Nephron progenitor cell (in vitro differentiated cells): ENCODE measurements around the gene NAXD.

Source experiments
- DNase-seq: peaks from one replicate; pipeline ENCODE4 v3.0.0; 2021
- H3K27ac Mint-ChIP-seq: 2 replicates; pipeline ENCODE4 v1.8.0; 2021; ENCODE audit warnings: mild to moderate bottlenecking, moderate library complexity, mixed read lengths
- H3K27me3 Mint-ChIP-seq: 2 replicates; pipeline ENCODE4 v1.8.0; 2021; ENCODE audit warnings: mild to moderate bottlenecking, low read depth, mixed read lengths; ENCODE audit not compliant: poor library complexity
- H3K36me3 Mint-ChIP-seq: 2 replicates; pipeline ENCODE4 v1.8.0; 2021; ENCODE audit warnings: low read depth, mixed read lengths
- H3K4me1 Mint-ChIP-seq: 2 replicates; pipeline ENCODE4 v1.8.0; 2021; ENCODE audit warnings: mixed read lengths
- H3K4me3 Mint-ChIP-seq: 2 replicates; pipeline ENCODE4 v1.8.0; 2021; ENCODE audit warnings: mild to moderate bottlenecking, moderate library complexity, mixed read lengths
- H3K9me3 Mint-ChIP-seq: 2 replicates; pipeline ENCODE4 v1.8.0; 2021; ENCODE audit warnings: mild to moderate bottlenecking, moderate library complexity, mixed read lengths
- TF ChIP-seq, protein P1 (sequence below): fragments of 200-600 bp; sonication (generic); IDR thresholded peaks from 2 replicates; pipeline ENCODE4 v1.5.0; 2021; ENCODE audit warnings: antibody characterized with exemption

NAXD gene

DNA sequence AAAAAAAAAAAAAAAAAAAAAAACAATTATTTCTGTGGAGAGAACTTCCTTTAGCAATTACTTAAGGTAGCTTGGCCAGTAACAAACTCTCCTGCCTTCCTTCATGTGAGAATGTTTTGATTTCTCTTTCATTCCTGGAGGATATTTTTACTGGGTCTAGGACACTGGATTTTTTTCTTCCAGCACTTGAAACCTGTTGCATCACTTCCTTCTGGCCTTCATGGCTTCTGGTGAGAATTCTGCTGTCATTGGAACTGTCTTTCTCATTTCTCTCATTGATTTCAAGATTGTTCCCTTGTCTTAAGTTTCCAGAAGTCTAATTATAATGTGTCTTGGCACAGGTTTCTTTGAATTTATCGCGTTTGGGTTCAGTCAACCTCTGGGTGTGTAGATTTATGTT, 34.5 kb upstream of the NAXD start:
- Mint-ChIP-seq H3K27me3 (peaks cover under 1% of the 10 kb centered on the region), H3K4me1 (peaks cover 46% of the 10 kb centered on the region), H3K27ac (peak overlapping the region; percentile 44), H3K4me3 (no peak overlapping the region), H3K36me3 (no peaks in the 10 kb centered on the region), H3K9me3 (no peaks in the 10 kb centered on the region)
- TF ChIP-seq, protein P1, sequence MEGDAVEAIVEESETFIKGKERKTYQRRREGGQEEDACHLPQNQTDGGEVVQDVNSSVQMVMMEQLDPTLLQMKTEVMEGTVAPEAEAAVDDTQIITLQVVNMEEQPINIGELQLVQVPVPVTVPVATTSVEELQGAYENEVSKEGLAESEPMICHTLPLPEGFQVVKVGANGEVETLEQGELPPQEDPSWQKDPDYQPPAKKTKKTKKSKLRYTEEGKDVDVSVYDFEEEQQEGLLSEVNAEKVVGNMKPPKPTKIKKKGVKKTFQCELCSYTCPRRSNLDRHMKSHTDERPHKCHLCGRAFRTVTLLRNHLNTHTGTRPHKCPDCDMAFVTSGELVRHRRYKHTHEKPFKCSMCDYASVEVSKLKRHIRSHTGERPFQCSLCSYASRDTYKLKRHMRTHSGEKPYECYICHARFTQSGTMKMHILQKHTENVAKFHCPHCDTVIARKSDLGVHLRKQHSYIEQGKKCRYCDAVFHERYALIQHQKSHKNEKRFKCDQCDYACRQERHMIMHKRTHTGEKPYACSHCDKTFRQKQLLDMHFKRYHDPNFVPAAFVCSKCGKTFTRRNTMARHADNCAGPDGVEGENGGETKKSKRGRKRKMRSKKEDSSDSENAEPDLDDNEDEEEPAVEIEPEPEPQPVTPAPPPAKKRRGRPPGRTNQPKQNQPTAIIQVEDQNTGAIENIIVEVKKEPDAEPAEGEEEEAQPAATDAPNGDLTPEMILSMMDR = no peak
- no peak for DNase-seq

DNA sequence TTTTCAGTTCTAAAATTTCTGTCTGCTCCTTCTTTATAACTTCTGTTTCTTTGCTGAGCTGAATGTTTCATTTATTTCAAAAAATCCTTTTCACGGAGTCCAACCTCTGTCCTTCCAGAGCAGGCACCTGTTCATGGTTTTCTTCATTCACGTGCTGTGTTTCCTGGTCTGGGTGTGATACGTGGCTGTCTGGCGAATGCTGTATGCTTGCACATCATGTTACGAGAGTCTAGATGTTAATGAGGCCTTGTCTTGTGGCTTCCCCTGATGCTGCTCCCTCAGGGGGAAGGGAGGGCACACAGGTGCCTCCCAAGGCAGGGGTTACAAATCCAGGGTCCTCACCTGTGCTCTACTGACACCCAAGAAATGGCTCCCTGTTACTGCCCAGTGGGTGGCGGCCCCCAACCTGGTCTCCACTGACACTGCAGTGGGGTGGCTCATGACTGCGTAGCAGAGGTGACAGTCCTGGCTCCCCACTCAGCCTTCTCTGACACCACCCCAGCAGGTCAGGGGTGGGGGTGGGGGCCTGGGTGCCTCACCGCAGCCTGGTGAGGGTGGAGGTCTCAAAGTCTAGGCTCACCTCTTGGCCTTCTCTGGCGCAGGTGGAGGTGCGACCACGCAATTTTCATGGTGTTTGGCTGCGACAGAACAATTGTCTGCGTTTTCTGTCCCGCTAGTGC, 33.7 kb upstream of the NAXD start:
- Mint-ChIP-seq H3K9me3 (peaks cover 4% of the 10 kb centered on the region), H3K36me3 (no peaks in the 10 kb centered on the region), H3K4me3 (no peak overlapping the region), H3K27me3 (no peaks in the 10 kb centered on the region), H3K27ac (peak overlapping the region; percentile 44), H3K4me1 (peaks cover 41% of the 10 kb centered on the region)
- no peak for DNase-seq
- TF ChIP-seq, protein P1 = no peak

DNA sequence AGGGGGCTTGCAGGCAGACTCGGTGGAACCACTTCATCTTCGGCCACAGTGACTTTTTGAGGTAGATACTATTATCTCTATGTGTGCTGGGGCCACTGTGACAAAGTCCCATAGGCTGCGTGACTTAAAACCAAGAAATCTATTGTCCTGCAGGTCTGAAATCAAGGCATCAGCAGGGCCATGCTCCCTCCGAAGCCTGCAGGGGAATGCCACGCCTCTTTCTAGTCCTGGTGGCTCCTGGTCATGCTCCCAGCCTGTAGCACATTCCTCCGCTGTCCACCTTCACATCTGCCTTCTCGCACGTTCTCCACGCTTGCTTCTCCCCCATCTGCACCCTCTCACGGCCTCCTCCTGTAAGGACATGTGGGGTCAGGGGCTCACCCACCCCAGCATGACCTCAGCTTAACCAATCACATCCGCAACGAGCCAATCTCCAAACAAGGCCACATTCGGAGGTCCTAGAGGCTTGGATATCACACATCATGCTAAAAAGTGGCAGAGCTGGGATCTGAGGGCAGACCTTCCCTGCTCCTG, 32.9 kb upstream of the NAXD start:
- no peak for DNase-seq
- Mint-ChIP-seq H3K9me3 (peaks cover 4% of the 10 kb centered on the region), H3K4me1 (peaks cover 33% of the 10 kb centered on the region), H3K27ac (no peak overlapping the region), H3K36me3 (no peaks in the 10 kb centered on the region), H3K27me3 (no peaks in the 10 kb centered on the region), H3K4me3 (no peak overlapping the region)
- TF ChIP-seq, protein P1 = no peak

DNA sequence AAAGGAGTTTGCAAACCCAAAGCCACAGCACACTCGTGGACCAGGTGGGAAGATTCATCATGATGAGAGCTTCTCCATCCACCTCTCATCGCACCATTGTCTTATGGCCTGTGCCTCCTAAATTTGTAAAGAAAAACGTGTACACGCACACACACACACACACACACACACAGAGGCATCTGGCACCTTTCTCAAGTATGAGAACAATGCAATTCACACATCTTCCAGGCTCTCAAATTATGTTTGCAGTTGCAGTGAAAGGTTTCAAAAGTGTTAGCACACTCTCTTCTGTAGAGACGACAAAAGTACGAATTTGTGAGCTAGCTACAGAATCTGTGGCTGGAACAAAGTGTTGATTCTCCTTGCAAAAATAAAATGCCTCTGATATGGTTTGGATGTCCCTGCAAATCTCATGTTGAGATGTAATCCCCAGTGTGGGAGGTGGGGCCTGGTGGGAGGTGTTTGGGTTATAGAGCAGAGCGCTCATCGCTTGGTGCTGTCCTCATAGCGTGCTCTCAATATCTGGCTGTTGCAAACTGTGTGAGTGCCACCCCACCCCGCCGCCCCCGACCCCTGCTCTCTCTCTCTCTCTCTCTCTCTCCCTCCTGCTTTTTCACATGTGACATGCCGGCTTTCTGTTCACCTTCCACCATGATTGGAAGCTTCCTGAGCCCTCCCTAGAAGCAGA, 32.0 kb upstream of the NAXD start:
- Mint-ChIP-seq H3K36me3 (no peaks in the 10 kb centered on the region), H3K9me3 (peaks cover 7% of the 10 kb centered on the region), H3K27ac (no peak overlapping the region), H3K4me3 (no peak overlapping the region), H3K27me3 (no peaks in the 10 kb centered on the region), H3K4me1 (peaks cover 27% of the 10 kb centered on the region)
- DNase-seq = no peak
- TF ChIP-seq, protein P1 = no peak

DNA sequence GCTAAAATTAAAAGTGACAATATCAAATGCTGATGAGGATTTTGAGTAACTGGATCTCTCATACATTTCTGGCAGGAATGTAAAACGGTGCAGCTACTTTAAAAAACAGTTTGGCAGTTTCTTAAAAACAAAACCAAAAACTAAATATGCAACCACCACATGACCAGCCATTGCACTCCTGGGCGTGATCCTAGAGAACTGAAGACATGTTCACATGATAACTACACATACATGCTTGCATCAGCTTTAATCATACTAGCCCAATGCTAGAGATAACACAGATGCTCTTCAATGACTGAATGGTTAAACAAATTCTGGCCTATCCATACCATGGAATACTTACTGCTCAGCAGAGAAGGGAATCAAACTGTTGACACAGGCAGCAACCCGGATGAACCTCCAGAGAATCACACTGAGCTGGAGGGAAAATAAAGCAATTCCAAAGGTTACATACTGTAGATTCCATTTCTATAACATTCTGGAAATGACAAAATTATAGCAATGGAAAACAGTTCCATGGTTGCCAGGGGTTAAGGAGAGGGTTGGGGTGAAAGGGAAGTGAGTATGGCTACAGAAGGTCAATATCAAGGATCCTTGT, 25.5 kb upstream of the NAXD start:
- H3K4me3 Mint-ChIP-seq = no peak overlapping the region
- TF ChIP-seq, protein P1 = no peak
- no peak for DNase-seq
- H3K4me1 Mint-ChIP-seq = peaks cover 5% of the 10 kb centered on the region
- peaks cover 4% of the 10 kb centered on the region for H3K27me3 Mint-ChIP-seq
- H3K9me3 Mint-ChIP-seq = peaks cover 7% of the 10 kb centered on the region
- H3K36me3 Mint-ChIP-seq = no peaks in the 10 kb centered on the region
- H3K27ac Mint-ChIP-seq = peak overlapping the region; percentile 10
